ENCODE measurements around the gene BRIP1. TPM values are rescaled to one million over a fixed set of nuclear protein-coding genes. Genes with fewer than 3 reads are reported as not detected.

Gene BRIP1
- total and polyA plus RNA-seq, 4 donors: 0.21 to 4.3 (median 0.82) TPM

DNA sequence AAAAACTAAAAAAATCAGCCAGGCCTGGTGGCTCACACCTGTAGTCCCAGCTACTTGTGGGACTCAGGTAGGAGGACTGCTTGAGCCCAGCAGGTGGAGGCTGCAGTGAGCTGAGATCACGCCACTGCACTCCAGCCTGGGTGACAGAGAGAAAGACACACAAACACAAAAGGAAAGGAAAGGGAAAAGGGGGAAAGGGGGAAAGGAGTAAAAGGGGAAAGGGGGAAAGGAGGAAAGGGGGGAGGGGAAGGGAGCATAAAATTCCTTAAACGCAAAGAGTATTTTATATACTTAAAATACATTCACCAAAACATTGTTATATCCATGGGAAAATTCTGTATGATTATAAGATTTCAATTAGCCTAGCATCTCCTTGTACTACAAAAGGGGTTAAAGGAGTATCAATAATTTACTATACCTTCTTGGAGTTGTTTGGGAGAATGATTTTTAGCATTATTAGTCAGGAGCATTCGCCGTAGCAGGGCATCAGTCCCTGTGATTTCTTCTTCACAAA, 17.3 kb upstream of the BRIP1 start:
- Histone ChIP-seq H3K9ac (ENCODE audit: insufficient read depth in 1 of 2, low read length in 2 of 2) (no peak overlapping the region), H3K4me3 (no peak overlapping the region), H3K9me3 (ENCODE audit: control insufficient read depth in 4 of 4, insufficient read depth in 3 of 4, low read length in 3 of 4) (no peaks in the 10 kb centered on the region), H3K27ac (ENCODE audit: low read depth in 1 of 2, low read length in 1 of 2) (no peak overlapping the region), H3K36me3 (ENCODE audit: control insufficient read depth in 4 of 4, insufficient read depth in 4 of 4, low read length in 4 of 4) (peaks cover 0 to 12% (median 7%) of the 10 kb centered on the region in 4 donors), H3K4me1 (ENCODE audit: control insufficient read depth in 5 of 5, insufficient read depth in 5 of 5, low read length in 5 of 5) (no peaks in the 10 kb centered on the region), H3K27me3 (ENCODE audit: control insufficient read depth in 3 of 3, insufficient read depth in 3 of 3, low read length in 2 of 3) (no peaks in the 10 kb centered on the region)
- TF ChIP-seq CTCF (IDR thresholded peaks at IDR 0.05; ENCODE audit: control extremely low read depth, extremely low read depth): no peak
- WGBS, 2 donors: 95 to 97% methylated on average over 4 of the region's 4 CpGs
- no peak for ATAC-seq (ENCODE audit: insufficient read depth, low FRiP score)
- DNase-seq: no peak

GRCh38 chr17:61878984-61879612, 15.8 kb upstream of the BRIP1 start:
- DNase-seq (no peak), ATAC-seq (ENCODE audit: insufficient read depth, low FRiP score) (no peak)
- Histone ChIP-seq H3K4me1 (ENCODE audit: control insufficient read depth in 5 of 5, insufficient read depth in 5 of 5, low read length in 5 of 5) (no peaks in the 10 kb centered on the region), H3K9me3 (ENCODE audit: control insufficient read depth in 4 of 4, insufficient read depth in 3 of 4, low read length in 3 of 4) (no peaks in the 10 kb centered on the region), H3K4me3 (no peak overlapping the region), H3K36me3 (ENCODE audit: control insufficient read depth in 4 of 4, insufficient read depth in 4 of 4, low read length in 4 of 4) (peaks cover 0 to 12% (median 5%) of the 10 kb centered on the region in 4 donors), H3K27me3 (ENCODE audit: control insufficient read depth in 3 of 3, insufficient read depth in 3 of 3, low read length in 2 of 3) (no peaks in the 10 kb centered on the region), H3K27ac (ENCODE audit: low read depth in 1 of 2, low read length in 1 of 2) (no peak overlapping the region), H3K9ac (ENCODE audit: insufficient read depth in 1 of 2, low read length in 2 of 2) (no peak overlapping the region)
- TF ChIP-seq CTCF (IDR thresholded peaks at IDR 0.05; ENCODE audit: control extremely low read depth, extremely low read depth): no peak
- WGBS, 2 donors: 95 to 97% methylated on average over 3 of the region's 3 CpGs

GRCh38 chr17:61878520-61878919, 15.2 kb upstream of the BRIP1 start:
- H3K36me3 ChIP-seq (ENCODE audit: control insufficient read depth in 4 of 4, insufficient read depth in 4 of 4, low read length in 4 of 4): peaks cover 0 to 12% (median 6%) of the 10 kb centered on the region in 4 donors
- WGBS, 2 donors: 69 to 80% methylated on average over 2 of the region's 2 CpGs

More at GRCh38 chr17:61878520-61878919, 15.2 kb upstream of the BRIP1 start:
- no peak for TF ChIP-seq CTCF (IDR thresholded peaks at IDR 0.05; ENCODE audit: control extremely low read depth, extremely low read depth)
- no peak for DNase-seq
- no peak overlapping the region for H3K9ac ChIP-seq (ENCODE audit: insufficient read depth in 1 of 2, low read length in 2 of 2)
- H3K27ac ChIP-seq (ENCODE audit: low read depth in 1 of 2, low read length in 1 of 2): no peak overlapping the region
- H3K4me1 ChIP-seq (ENCODE audit: control insufficient read depth in 5 of 5, insufficient read depth in 5 of 5, low read length in 5 of 5): no peaks in the 10 kb centered on the region
- H3K9me3 ChIP-seq (ENCODE audit: control insufficient read depth in 4 of 4, insufficient read depth in 3 of 4, low read length in 3 of 4): no peaks in the 10 kb centered on the region
- no peak for ATAC-seq (ENCODE audit: insufficient read depth, low FRiP score)
- H3K27me3 ChIP-seq (ENCODE audit: control insufficient read depth in 3 of 3, insufficient read depth in 3 of 3, low read length in 2 of 3): no peaks in the 10 kb centered on the region
- no peak overlapping the region for H3K4me3 ChIP-seq

Measured in lung (tissue), 12 donors.